CD4-positive, alpha-beta T cell treated with Interferon alpha-2 for 1 hour (primary cell): ENCODE results near the gene ISY1.
"Not testable (repeated sequence)": the region's sequence is repeated elsewhere in the genome, so short reads cannot be mapped to it uniquely, and the experiment has no call there.

Experiments
- DNase-seq, 2 donors: peaks; one replicate each; pipeline ENCODE4 v3.0.0-alpha.2; 2020 to 2022

ISY1 gene

GRCh38 chr3:129166579-129167332, 5.9 kb upstream of the ISY1 start:
- no peak for DNase-seq

GRCh38 chr3:129165594-129165993, 4.7 kb upstream of the ISY1 start:
- not testable (repeated sequence) for DNase-seq

GRCh38 chr3:129164500-129164899, 3.6 kb upstream of the ISY1 start:
- no peak for DNase-seq

GRCh38 chr3:129162729-129163579, 2.1 kb upstream of the ISY1 start:
- peak in 1 of 2 donors; percentile 23 for DNase-seq

- peak in 1 of 2 donors; percentile 41 for DNase-seq
Observed at GRCh38 chr3:129161860-129162271, 1.0 kb upstream of the ISY1 start.

- DNase-seq: no peak
Observed at GRCh38 chr3:129144786-129145185, 16.1 kb downstream of the ISY1 start.

- DNase-seq: not testable (repeated sequence)
Observed at GRCh38 chr3:129141011-129141410, 19.9 kb downstream of the ISY1 start.

- no peak for DNase-seq
Observed at GRCh38 chr3:129139911-129140310, 21.0 kb downstream of the ISY1 start.

- not testable (repeated sequence) for DNase-seq
Observed at GRCh38 chr3:129136275-129136674, 24.6 kb downstream of the ISY1 start.

GRCh38 chr3:129132097-129132866, 28.6 kb downstream of the ISY1 start:
- no peak for DNase-seq

- DNase-seq: no peak
Observed at GRCh38 chr3:129131465-129132088, 29.3 kb downstream of the ISY1 start.

GRCh38 chr3:129130291-129130813, 30.5 kb downstream of the ISY1 start:
- no peak for DNase-seq

GRCh38 chr3:129128357-129129155, 32.3 kb downstream of the ISY1 start:
- no peak for DNase-seq

GRCh38 chr3:129126726-129127280, 34.1 kb downstream of the ISY1 start:
- no peak for DNase-seq

- DNase-seq: peak in 1 of 2 donors; percentile 40
Observed at GRCh38 chr3:129123314-129124060, 37.4 kb downstream of the ISY1 start.

- DNase-seq: peak in 1 of 2 donors; percentile 25
Observed at GRCh38 chr3:129122412-129123011, 38.4 kb downstream of the ISY1 start.

GRCh38 chr3:129121792-129122411, 39.0 kb downstream of the ISY1 start, which contains the start of gene RAB43:
Gene RAB43, minus strand, starts transcription at chr3:129121804. Its CDS starts 315 bp downstream, at chr3:129121489.
- DNase-seq: peak; percentile 88 to 92

GRCh38 chr3:129121016-129121791, 39.7 kb downstream of the ISY1 start:
- peak in 1 of 2 donors; percentile 18 for DNase-seq
